Dedifferentiated amniotic fluid mesenchymal stem cell (primary cell): Measurements from ENCODE around the gene STAMBPL1.
"Not testable (repeated sequence)": the region's sequence is repeated elsewhere in the genome, so short reads cannot be mapped to it uniquely, and the experiment has no call there.

ENCODE experiments used
- DNase-seq: peaks from one replicate; pipeline ENCODE4 v3.0.0-alpha.2; 2016; ENCODE audit errors: extremely low spot score

STAMBPL1 gene

GRCh38 chr10:88879534-88880281 is at the start of gene STAMBPL1:
STAMBPL1 (plus strand) TSS chr10:88880245; CDS start chr10:88901709, 21,464 bp downstream.
- DNase-seq, result no peak

DNA sequence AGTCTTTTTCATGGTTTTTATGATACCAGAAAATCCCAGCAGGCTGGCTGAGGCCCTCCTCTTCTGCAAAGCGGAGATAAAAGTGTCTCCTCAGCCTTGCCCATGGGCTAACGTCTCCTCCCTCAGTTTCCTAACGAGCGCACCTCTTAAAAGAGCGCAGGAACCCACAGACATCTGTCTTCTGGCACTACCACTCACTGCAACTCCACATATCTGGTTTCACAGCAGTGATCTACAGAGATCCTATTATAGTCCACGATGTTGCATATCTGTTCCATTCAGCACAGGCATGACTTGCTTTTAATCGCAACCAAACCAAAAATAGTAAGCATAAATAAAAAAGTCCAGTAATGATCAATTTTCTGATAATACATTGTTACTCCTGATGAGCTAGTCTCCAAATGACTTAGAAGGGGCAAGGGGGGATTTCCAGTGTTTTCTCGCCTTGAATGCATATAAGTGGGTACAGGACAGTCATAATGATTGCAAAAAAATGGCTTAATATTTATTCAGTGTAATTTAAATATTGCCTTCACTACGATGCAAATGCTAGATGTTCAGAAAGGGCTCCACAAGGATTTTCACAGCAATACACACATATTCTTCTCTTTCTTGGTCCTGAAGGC is 49.3 kb upstream of the STAMBPL1 start:
- no peak for DNase-seq

GRCh38 chr10:88831709-88832108 is 48.3 kb upstream of the STAMBPL1 start:
- no peak for DNase-seq

GRCh38 chr10:88832376-88832775 is 47.7 kb upstream of the STAMBPL1 start:
- DNase-seq, result no peak

DNA sequence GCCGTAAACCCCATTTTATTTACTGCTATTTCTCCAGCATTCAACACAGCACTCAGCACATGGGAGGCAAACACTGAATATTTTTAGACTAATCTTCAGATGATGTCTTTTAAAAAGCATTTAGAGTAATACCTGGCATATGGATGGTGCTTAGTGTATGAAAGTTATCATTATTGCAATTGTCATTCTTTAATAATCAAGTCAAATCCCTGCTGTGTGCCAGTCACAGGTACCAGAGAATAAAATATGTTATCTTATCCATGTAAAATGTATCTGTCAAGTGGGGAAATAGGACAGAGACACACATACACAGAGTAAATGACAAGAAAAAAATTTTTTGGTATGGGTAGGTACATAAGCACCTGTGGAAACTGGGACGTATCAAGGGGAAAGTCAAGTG is 46.9 kb upstream of the STAMBPL1 start:
- no peak for DNase-seq

DNA sequence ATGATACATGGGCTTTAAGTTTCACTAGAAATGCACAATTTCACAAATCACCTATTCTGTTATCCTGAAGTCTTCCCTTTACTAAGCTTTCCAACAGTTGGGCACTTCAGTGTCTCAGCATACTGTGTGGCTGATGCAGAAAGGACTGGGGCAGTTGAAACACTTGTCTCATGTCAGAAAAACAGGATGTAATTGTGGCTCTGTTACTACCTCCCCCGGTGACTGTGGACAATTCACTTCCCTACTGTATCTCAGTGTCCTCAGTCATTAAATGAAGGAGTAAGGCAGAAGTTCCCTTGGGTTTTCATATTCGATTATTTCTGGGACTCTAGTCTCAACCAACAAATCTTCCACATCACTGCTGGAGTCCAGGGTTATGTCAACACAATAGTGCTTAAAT is 46.3 kb upstream of the STAMBPL1 start:
- no peak for DNase-seq

GRCh38 chr10:88835096-88835909 is 44.7 kb upstream of the STAMBPL1 start:
- DNase-seq, result peak; percentile 94

GRCh38 chr10:88835910-88836221 is 44.2 kb upstream of the STAMBPL1 start:
- DNase-seq, result no peak

DNA sequence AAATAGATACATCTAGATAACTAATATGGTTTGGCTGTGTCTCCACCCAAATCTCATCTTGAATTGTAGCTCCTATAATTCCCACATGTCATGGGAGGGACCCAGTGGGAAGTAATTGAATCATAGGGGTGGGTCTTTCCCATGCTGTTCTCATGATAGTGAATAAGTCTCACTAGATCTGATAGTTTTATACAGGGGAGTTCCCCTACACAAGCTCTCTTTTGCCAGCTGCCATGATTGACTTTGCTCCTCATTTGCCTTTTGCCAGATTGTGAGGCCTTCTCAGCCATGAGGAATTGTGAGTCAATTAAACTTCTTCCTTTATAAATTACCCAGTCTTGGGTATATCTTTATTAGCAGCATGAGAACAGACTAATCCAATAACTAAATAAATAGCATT is 42.4 kb upstream of the STAMBPL1 start:
- DNase-seq, result not testable (repeated sequence)

DNA sequence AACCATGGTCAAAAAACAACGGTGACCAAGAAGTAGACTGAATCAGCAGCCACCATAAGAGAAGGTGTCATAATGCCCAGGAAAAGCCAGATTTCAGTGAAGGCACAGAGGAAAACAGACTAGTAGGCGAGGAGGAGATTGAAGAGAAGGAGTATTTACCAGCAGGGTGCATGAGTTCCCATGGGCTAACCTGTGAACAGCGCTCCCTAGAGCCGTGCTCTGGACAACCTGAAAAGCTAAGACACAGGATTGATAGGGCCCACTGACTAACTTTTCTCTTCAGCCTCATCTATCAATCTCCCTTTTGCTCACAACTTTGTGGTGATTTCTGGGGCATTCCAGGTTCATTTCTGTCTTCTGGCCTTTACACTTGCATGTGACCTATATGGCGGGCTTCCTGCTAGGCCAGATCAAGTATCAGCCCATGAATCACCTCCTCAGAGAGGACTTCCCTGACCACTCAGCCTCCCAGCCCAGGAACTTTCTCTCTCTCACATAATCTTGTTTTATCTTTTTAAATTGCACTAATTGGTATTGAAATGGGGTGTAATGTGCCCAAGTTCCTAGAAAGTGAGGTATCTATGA is 41.2 kb upstream of the STAMBPL1 start:
- no peak for DNase-seq

GRCh38 chr10:88840104-88840503 is 39.9 kb upstream of the STAMBPL1 start:
- DNase-seq, result no peak

DNA sequence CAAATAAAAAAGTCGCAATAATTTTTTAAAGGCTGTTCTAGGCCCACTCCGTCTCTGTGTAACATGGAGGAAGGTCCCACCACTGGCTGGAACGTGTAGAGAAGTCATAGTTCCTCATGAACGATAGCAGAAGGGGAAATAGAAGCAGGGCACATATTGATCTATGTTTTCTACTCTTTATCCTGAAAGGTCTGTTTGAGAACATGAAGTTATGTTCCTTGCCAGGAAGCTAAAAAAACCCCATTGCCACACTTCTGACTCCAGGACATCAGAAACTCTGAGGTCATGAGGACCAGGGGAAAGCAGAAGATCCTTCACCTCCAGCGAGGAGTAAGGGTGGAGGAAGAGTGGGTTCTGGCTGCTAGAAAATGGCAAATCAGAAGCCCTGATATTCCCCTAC is 39.2 kb upstream of the STAMBPL1 start:
- no peak for DNase-seq

DNA sequence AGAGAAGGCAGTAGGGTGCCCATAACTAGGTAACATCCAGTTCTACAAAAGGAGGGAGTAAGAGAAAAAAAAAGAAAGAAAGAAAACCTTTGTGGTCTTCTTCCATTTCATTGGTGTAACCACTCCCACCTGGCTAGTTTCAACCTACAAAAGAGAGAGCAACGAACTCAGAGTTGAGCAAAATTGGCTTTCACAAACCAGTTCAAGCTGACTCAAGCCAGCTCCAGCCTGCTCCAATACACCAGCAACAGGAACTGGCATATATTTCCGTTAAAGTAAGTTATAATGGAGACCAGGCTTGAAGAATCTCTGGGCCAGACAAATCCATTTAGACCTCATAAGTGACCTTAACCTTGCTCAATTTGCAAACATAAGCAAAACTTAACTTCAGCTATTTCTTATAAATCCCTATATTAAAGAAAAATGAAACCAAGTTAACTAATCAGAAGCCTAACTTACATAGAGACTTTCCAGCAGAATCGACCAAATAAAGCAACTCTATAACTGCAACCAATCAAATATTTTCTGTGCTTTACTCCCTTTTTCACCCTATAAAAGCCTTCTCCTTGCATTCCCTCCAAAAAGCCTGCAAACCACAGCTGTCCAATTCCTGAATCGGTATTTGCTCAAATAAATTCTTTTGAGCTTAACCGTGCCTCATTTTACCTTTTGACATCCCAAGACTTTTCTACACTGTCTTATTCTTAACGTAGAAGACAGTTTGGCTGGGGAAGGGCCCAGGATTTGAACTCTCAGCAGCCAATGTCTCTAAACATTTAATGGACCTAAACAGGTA is 38.5 kb upstream of the STAMBPL1 start:
- no peak for DNase-seq

DNA sequence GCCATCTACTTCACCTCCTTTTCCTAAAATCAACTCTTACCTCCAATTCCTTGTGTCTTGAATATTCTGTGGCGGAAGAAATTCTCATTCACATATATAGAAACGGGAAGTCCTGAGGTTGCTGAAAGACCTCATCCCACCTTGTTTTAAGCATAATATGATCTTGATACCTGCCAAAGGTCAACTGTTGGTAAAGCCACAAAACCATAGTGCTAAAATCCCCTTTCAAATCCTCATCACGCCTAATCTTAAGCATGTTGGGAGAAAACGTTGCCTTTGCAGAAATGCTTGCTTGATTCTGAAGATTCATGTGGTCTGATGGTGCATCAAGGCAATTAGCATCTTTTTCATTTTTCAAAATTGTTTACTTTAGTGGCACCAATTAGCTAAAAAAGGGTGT is 36.9 kb upstream of the STAMBPL1 start:
- DNase-seq, result no peak

DNA sequence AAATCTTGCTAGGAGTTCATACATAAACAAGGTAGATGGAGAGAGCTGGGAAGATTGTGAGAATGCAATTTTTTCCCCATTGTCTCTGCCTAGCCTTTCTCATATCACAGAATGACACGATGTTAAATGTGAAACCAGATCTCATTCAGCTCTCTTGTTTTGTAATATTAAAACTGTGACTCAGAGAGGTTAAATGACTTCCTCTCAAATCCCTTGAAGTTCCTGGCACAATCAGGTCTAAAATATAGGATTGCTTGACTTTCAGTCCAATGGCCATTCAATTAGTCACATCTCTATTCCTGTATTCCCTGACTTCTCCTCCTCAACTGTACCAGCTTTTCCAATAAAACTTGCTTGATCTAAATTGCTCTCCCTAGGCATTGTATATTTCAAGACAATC is 31.5 kb upstream of the STAMBPL1 start:
- peak; percentile 56 for DNase-seq

GRCh38 chr10:88849234-88849633 is 30.8 kb upstream of the STAMBPL1 start:
- peak; percentile 16 for DNase-seq

GRCh38 chr10:88850712-88851111 is 29.3 kb upstream of the STAMBPL1 start:
- no peak for DNase-seq

DNA sequence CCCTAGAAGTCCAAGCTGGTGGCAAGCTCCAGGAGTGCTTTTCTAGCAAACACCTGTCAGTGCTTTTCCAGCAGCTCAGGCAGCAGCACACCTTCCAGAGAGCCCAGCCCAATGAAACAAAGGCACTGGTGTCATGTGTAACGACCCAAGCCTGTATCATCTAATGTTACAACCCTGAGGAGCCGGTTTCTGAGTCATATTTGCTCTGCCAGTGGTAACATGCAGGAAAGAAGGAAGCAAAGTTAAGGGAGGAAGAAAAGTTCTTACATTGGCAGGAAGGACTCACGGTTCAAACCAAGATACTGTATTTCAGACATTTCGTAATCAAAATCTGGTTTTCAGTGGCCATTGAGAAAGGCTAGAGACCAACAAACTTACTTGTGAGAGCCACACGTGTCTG is 28.3 kb upstream of the STAMBPL1 start, which contains the start of gene ANKRD22:
Gene ANKRD22, minus strand, starts transcription at position 139 of the 400 bp plus-strand sequence. CDS start 237 bp downstream, outside the sequence.
- no peak for DNase-seq

DNA sequence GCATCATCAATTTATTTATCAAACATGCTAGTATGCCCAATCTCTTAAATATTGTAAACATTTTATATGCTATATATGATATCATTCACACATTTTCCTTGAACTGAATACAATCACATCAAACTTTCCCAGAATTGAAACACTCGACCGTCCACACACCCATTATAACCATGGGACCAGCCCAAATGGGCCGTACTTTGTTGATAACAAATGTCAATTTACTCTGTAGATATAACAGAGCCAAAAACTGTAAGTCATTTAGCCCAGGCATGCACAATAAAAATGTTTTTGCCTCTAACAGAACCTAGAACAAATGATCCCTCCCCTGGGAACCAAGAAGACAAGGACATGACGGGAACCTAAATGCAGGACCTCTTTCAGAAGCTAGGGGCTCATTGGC is 27.7 kb upstream of the STAMBPL1 start:
- no peak for DNase-seq

GRCh38 chr10:88853155-88853881 is 26.7 kb upstream of the STAMBPL1 start:
- no peak for DNase-seq

GRCh38 chr10:88854684-88855083 is 25.4 kb upstream of the STAMBPL1 start:
- DNase-seq, result no peak
